NCI-H1694 treated with DMSO at 0.1 percent for 48 hours (cell line): Measurements from ENCODE around the gene CLDN7.

Experiments used
- DNase-seq: peaks from one replicate; lab custom pipeline; 2025; lab: John Stamatoyannopoulos, UW

Gene CLDN7

GRCh38 chr17:7219812-7220592 is 42.3 kb downstream of the CLDN7 start, which contains the start of the genes ACADVL and DLG4:
ACADVL (plus strand) TSS chr17:7219938; CDS start chr17:7219985, 47 bp downstream.
DLG4 (minus strand) TSS chr17:7219836.
- DNase-seq: peak; percentile 59

GRCh38 chr17:7219229-7219811 is 43.0 kb downstream of the CLDN7 start:
- DNase-seq: no peak

GRCh38 chr17:7218758-7219157 is 43.5 kb downstream of the CLDN7 start:
- no peak for DNase-seq

- DNase-seq: no peak
These were observed 44.1 kb downstream of the CLDN7 start for GRCh38 chr17:7218166-7218565.

- peak; percentile 19 for DNase-seq
These were observed 44.9 kb downstream of the CLDN7 start for GRCh38 chr17:7217113-7217987.

GRCh38 chr17:7216242-7217112 is 45.8 kb downstream of the CLDN7 start:
- no peak for DNase-seq

- no peak for DNase-seq
These were observed 46.6 kb downstream of the CLDN7 start for GRCh38 chr17:7215652-7216180.

GRCh38 chr17:7215136-7215638 is 47.1 kb downstream of the CLDN7 start:
- DNase-seq: no peak

GRCh38 chr17:7214300-7215135 is 47.8 kb downstream of the CLDN7 start:
- peak; percentile 98 for DNase-seq

- peak; percentile 96 for DNase-seq
These were observed 48.4 kb downstream of the CLDN7 start for GRCh38 chr17:7213895-7214299.

- no peak for DNase-seq
These were observed 50.6 kb downstream of the CLDN7 start for GRCh38 chr17:7211491-7212273.
